ENCODE data around the gene CDH4.
"Not testable (repeated sequence)": the region's sequence is repeated elsewhere in the genome, so short reads cannot be mapped to it uniquely, and the experiment has no call there.

GRCh38 chr20:61971595-61971994 is 719.5 kb downstream of the CDH4 start:
- not testable (repeated sequence) for TF ChIP-seq USF2, ZBTB43 (CRISPR knock-in tag; IDR thresholded peaks at IDR 0.05)
